ENCODE data around the gene LRP1-AS.

Gene LRP1-AS

DNA sequence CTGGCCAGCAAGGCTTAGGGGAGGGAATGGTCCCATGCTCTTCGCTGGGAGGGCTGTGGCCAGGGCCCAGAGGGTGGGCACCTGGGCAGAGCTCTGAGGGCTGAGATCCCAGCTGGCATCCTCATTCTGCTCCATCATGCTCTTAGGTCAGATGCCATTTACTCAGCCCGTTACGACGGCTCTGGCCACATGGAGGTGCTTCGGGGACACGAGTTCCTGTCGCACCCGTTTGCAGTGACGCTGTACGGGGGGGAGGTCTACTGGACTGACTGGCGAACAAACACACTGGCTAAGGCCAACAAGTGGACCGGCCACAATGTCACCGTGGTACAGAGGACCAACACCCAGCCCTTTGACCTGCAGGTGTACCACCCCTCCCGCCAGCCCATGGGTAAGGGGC lies 30.8 kb upstream of the LRP1-AS start:
- TF ChIP-seq EZH2phosphoT487 (IDR thresholded peaks at IDR 0.05; ENCODE audit: low read length), result no peak
- no peak for TF ChIP-seq EZH2 (optimal IDR thresholded peaks at IDR 0.05; ENCODE audit: low read depth, low read length)
- TF ChIP-seq, protein P1, sequence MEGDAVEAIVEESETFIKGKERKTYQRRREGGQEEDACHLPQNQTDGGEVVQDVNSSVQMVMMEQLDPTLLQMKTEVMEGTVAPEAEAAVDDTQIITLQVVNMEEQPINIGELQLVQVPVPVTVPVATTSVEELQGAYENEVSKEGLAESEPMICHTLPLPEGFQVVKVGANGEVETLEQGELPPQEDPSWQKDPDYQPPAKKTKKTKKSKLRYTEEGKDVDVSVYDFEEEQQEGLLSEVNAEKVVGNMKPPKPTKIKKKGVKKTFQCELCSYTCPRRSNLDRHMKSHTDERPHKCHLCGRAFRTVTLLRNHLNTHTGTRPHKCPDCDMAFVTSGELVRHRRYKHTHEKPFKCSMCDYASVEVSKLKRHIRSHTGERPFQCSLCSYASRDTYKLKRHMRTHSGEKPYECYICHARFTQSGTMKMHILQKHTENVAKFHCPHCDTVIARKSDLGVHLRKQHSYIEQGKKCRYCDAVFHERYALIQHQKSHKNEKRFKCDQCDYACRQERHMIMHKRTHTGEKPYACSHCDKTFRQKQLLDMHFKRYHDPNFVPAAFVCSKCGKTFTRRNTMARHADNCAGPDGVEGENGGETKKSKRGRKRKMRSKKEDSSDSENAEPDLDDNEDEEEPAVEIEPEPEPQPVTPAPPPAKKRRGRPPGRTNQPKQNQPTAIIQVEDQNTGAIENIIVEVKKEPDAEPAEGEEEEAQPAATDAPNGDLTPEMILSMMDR (IDR thresholded peaks at IDR 0.05; ENCODE audit: low read length), result no peak
- Histone ChIP-seq H3K4me1 (ENCODE audit: low read length) (peaks cover 2% of the 10 kb centered on the region; the same call in 1 of the 2 replicates), H2AFZ (ENCODE audit: low read length) (no peak overlapping the region), H3K27me3 (replicated peaks; ENCODE audit: insufficient read depth, low read length) (peaks cover 40% of the 10 kb centered on the region), H3K9me3 (replicated peaks; ENCODE audit: insufficient read depth, low read length) (no peaks in the 10 kb centered on the region), H3F3A (ENCODE audit: insufficient read depth, low read length) (no peaks in the 10 kb centered on the region), H3K4me3 (ENCODE audit: low read length) (no peak overlapping the region), H3K27ac (ENCODE audit: low read length) (no peak overlapping the region), H3K36me3 (replicated peaks; ENCODE audit: insufficient read depth, low read length) (no peaks in the 10 kb centered on the region), H3K9ac (ENCODE audit: low read length) (no peak overlapping the region), H3K9me2 (replicated peaks; ENCODE audit: insufficient read depth, low read length) (no peaks in the 10 kb centered on the region), H3K79me2 (ENCODE audit: low read length) (no peaks in the 10 kb centered on the region), H4K20me1 (ENCODE audit: insufficient read depth, low read length) (no peaks in the 10 kb centered on the region), H3K4me2 (ENCODE audit: low read depth, low read length) (no peak overlapping the region)
- no peak for DNase-seq

DNA sequence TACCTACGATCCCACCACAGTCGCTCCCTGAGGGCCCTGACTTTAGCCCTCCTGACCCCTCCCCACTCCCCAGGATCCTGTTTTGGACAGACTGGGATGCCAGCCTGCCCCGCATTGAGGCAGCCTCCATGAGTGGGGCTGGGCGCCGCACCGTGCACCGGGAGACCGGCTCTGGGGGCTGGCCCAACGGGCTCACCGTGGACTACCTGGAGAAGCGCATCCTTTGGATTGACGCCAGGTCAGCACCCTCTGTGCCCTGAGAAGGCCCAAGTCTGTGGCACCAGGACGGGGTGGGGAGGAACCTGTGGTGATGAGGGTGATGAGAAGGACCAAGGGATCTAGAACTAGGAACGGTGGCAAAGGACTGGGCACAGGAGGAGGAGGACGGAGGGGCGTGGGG lies 29.9 kb upstream of the LRP1-AS start:
- no peaks in the 10 kb centered on the region for H3K79me2 ChIP-seq (ENCODE audit: low read length)
- H3F3A ChIP-seq (ENCODE audit: insufficient read depth, low read length), result no peaks in the 10 kb centered on the region
- no peak overlapping the region for H3K9ac ChIP-seq (ENCODE audit: low read length)
- no peaks in the 10 kb centered on the region for H3K4me1 ChIP-seq (ENCODE audit: low read length)
- no peak overlapping the region for H3K27ac ChIP-seq (ENCODE audit: low read length)
- H3K4me3 ChIP-seq (ENCODE audit: low read length), result no peak overlapping the region
- H2AFZ ChIP-seq (ENCODE audit: low read length), result no peak overlapping the region
- TF ChIP-seq EZH2phosphoT487 (IDR thresholded peaks at IDR 0.05; ENCODE audit: low read length) (no peak), EZH2 (optimal IDR thresholded peaks at IDR 0.05; ENCODE audit: low read depth, low read length) (no peak)
- TF ChIP-seq, protein P1 (IDR thresholded peaks at IDR 0.05; ENCODE audit: low read length), result no peak
- no peaks in the 10 kb centered on the region for H3K9me3 ChIP-seq (replicated peaks; ENCODE audit: insufficient read depth, low read length)
- no peaks in the 10 kb centered on the region for H3K9me2 ChIP-seq (replicated peaks; ENCODE audit: insufficient read depth, low read length)
- no peaks in the 10 kb centered on the region for H4K20me1 ChIP-seq (ENCODE audit: insufficient read depth, low read length)
- DNase-seq, result no peak
- no peak overlapping the region for H3K4me2 ChIP-seq (ENCODE audit: low read depth, low read length)
- H3K27me3 ChIP-seq (replicated peaks; ENCODE audit: insufficient read depth, low read length), result peaks cover 40% of the 10 kb centered on the region
- H3K36me3 ChIP-seq (replicated peaks; ENCODE audit: insufficient read depth, low read length), result no peaks in the 10 kb centered on the region

DNA sequence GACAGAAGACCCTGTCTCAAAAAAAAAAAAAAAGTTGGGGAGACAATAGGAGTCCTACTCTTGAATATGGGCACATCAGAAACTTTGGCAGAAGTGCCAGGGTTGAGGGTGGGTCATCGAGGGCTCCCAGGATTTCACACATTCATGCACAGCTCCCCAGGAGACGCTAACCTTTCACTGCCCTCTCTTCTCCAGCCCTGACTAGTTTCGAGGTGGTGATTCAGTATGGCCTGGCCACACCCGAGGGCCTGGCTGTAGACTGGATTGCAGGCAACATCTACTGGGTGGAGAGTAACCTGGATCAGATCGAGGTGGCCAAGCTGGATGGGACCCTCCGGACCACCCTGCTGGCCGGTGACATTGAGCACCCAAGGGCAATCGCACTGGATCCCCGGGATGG lies 29.4 kb upstream of the LRP1-AS start:
- H3K9ac ChIP-seq (ENCODE audit: low read length), result no peak overlapping the region
- H3K9me3 ChIP-seq (replicated peaks; ENCODE audit: insufficient read depth, low read length), result no peaks in the 10 kb centered on the region
- H4K20me1 ChIP-seq (ENCODE audit: insufficient read depth, low read length), result no peaks in the 10 kb centered on the region
- no peaks in the 10 kb centered on the region for H3K9me2 ChIP-seq (replicated peaks; ENCODE audit: insufficient read depth, low read length)
- peaks cover 37% of the 10 kb centered on the region for H3K27me3 ChIP-seq (replicated peaks; ENCODE audit: insufficient read depth, low read length)
- no peak overlapping the region for H2AFZ ChIP-seq (ENCODE audit: low read length)
- TF ChIP-seq EZH2 (optimal IDR thresholded peaks at IDR 0.05; ENCODE audit: low read depth, low read length) (no peak), EZH2phosphoT487 (IDR thresholded peaks at IDR 0.05; ENCODE audit: low read length) (no peak)
- TF ChIP-seq, protein P1 (IDR thresholded peaks at IDR 0.05; ENCODE audit: low read length), result no peak
- no peaks in the 10 kb centered on the region for H3K4me1 ChIP-seq (ENCODE audit: low read length)
- H3K4me2 ChIP-seq (ENCODE audit: low read depth, low read length), result no peak overlapping the region
- no peaks in the 10 kb centered on the region for H3K79me2 ChIP-seq (ENCODE audit: low read length)
- no peak overlapping the region for H3K4me3 ChIP-seq (ENCODE audit: low read length)
- no peaks in the 10 kb centered on the region for H3K36me3 ChIP-seq (replicated peaks; ENCODE audit: insufficient read depth, low read length)
- H3F3A ChIP-seq (ENCODE audit: insufficient read depth, low read length), result no peaks in the 10 kb centered on the region
- DNase-seq, result no peak
- no peak overlapping the region for H3K27ac ChIP-seq (ENCODE audit: low read length)

All from MM.1S (cell line).